Adipose tissue (tissue), 3 donors: ENCODE results near the gene PSMG3. TPM values are rescaled to one million over a fixed set of nuclear protein-coding genes. Genes with fewer than 3 reads are reported as not detected.

Experiments
- H3K27ac ChIP-seq: one replicate; pipeline ENCODE4 v1.5.1; 2013; ENCODE audit warnings: low read depth, low read length
- WGBS, 3 donors: extraction: QIAGEN DNeasy Blood & Tissue Kit; methylation state at CpG; one replicate each; pipeline ENCODE4 v1.1.7; 2013; 5-methylcytosine and 5-hydroxymethylcytosine counted together
- polyA plus RNA-seq, 3 donors: library from polyadenylated mRNA; stranded (reverse); fragments of 200-250 nt; gene quantifications; one replicate each; pipeline ENCODE4 v1.2.3, GENCODE V29; 2013
- donor health status: healthy with polysubstance abuse.
- donor health status: Bipolar disorder and iron deficiency.
- donor health status: healthy.

PSMG3 gene
- polyA plus RNA-seq, 3 donors, result 21.3 to 41.8 (median 34.7) TPM

DNA sequence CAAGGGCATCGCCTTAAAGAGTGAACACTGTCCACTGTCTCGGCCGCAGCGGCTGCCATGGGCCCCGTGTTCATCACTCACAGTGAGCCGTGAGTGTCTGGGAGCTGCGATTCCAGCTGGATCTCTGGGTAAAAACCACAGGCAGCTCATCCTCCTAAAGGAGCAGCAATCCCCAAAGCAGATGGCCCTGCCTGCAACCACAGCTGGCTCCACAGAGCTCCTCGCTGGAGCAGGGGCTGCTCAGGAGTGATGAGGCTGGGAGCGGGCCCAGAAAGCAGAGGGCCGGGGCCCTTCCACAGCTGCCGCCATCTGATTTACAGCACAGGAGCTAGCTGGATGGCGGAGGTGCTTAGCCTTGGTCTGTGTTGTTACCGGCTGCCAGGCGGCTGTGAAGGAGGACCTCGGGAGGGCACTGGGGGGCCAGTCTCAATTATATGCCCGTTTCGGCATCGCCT lies 7.2 kb downstream of the PSMG3 start:
- 70 to 79% (median 73%) methylated on average over 18 of the region's 18 CpGs for WGBS, 3 donors
- no peak overlapping the region for H3K27ac ChIP-seq

- no peak overlapping the region for H3K27ac ChIP-seq
- WGBS, 3 donors, result 62 to 75% (median 66%) methylated on average over 16 of the region's 16 CpGs
Observed at GRCh38 chr7:1562116-1562515, 7.7 kb downstream of the PSMG3 start.

DNA sequence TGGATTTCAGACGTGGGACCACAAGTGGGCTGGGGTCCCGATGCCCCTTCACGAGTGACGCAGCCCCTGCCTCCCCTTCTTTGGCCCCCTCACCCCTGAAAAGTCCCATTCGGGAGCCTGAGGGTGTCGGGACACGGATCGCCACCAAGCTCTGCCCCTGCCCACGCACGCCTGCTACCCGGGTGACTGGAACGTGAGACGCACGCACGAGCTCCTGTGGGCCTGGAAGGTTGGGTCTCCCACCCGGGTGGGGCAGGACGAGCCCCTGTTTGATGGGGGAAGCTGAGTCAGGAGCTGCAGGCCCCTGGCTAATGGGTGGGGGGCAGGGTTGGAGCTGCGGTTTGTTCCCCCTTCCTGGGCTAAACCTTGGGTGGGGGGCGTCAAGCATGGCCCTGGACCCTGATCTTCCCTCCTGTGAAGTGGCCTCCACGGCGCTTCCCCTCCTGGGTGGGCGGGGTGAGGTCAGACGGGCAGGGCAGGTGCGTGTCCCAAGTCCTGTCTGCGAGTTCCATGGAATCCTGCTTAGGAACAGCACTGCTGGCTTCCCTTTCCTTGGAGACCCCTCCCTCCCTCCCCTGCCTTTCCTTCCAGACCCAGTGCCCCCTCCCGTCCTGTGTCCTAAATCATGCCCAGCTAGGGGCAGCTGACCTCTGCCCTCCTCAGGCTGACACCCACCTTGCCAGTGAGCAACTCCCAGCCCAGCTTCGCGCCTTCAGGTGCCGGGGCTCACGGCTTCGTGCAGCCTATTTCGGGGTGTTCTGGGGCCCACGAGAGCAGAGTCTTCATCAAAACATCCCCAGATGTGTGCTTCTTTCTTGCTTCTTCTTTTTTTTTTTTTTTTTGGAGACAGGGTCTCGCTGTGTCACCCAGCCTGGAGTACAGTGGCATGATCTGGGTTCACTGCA lies 8.5 kb downstream of the PSMG3 start:
- H3K27ac ChIP-seq, result no peak overlapping the region
- 81 to 84% (median 83%) methylated on average over 31 to 34 of the region's 34 CpGs for WGBS, 3 donors

GRCh38 chr7:1560620-1561031 lies 9.2 kb downstream of the PSMG3 start:
- 68 to 86% (median 72%) methylated on average over 9 to 13 of the region's 13 CpGs for WGBS, 3 donors

GRCh38 chr7:1559626-1560590 lies 9.9 kb downstream of the PSMG3 start:
- 83 to 88% (median 88%) methylated on average over 27 to 28 of the region's 28 CpGs for WGBS, 3 donors
- H3K27ac ChIP-seq, result no peak overlapping the region

More at GRCh38 chr7:1560620-1561031, 9.2 kb downstream of the PSMG3 start:
- H3K27ac ChIP-seq, result no peak overlapping the region

GRCh38 chr7:1558841-1559625 lies 10.8 kb downstream of the PSMG3 start:
- H3K27ac ChIP-seq, result no peak overlapping the region
- WGBS, 3 donors, result 85 to 92% (median 86%) methylated on average over 30 to 32 of the region's 32 CpGs

- WGBS, 3 donors, result 47 to 72% (median 65%) methylated on average over 24 of the region's 24 CpGs
Observed at GRCh38 chr7:1558181-1558811, 11.5 kb downstream of the PSMG3 start.

GRCh38 chr7:1557771-1558170 lies 12.1 kb downstream of the PSMG3 start:
- no peak overlapping the region for H3K27ac ChIP-seq

More at GRCh38 chr7:1558181-1558811, 11.5 kb downstream of the PSMG3 start:
- no peak overlapping the region for H3K27ac ChIP-seq

DNA sequence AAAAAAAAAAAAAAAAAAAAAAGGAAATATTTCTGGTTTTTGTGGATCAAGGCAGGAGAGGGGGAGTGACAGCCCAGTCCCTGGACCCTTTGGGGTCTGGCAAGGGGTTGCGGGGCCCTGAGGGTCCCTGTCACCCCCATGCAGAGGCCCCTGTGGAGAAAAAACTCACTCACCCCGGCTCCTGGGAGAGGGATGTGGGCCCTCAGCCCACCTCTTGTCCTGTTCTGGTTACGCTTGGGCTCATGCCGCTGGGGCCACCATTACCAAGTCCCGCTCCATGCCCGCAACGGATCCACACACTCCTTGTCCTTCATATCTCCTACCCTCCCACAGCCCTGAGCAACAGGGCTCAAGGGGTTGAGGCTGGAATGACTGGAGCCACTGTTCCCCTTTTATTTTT lies 12.8 kb downstream of the PSMG3 start:
- H3K27ac ChIP-seq, result no peak overlapping the region
- 92 to 99% (median 98%) methylated on average over 7 of the region's 7 CpGs for WGBS, 3 donors

More at GRCh38 chr7:1557771-1558170, 12.1 kb downstream of the PSMG3 start:
- WGBS, 3 donors, result 88 to 91% (median 89%) methylated on average over 8 to 10 of the region's 10 CpGs

- H3K27ac ChIP-seq, result no peak within 1 kb of the TSS
- WGBS, 3 donors, result 20 to 45% (median 42%) methylated on average over 23 of the region's 23 CpGs
Observed at GRCh38 chr7:1555813-1556543, 13.9 kb downstream of the PSMG3 start, which contains the start of gene TMEM184A. Gene TMEM184A (minus strand): TSS chr7:1556205. CDS start chr7:1555484, 721 bp downstream.

GRCh38 chr7:1555046-1555812 lies 14.6 kb downstream of the PSMG3 start:
- H3K27ac ChIP-seq, result no peak overlapping the region
- WGBS, 3 donors, result 16 to 41% (median 24%) methylated on average over 32 to 35 of the region's 35 CpGs

- 62 to 77% (median 76%) methylated on average over 20 of the region's 20 CpGs for WGBS, 3 donors
- no peak overlapping the region for H3K27ac ChIP-seq
Observed at GRCh38 chr7:1554333-1555045, 15.3 kb downstream of the PSMG3 start.

- WGBS, 3 donors, result 73 to 89% (median 88%) methylated on average over 28 of the region's 28 CpGs
- no peak overlapping the region for H3K27ac ChIP-seq
Observed at GRCh38 chr7:1553512-1554210, 16.2 kb downstream of the PSMG3 start.

DNA sequence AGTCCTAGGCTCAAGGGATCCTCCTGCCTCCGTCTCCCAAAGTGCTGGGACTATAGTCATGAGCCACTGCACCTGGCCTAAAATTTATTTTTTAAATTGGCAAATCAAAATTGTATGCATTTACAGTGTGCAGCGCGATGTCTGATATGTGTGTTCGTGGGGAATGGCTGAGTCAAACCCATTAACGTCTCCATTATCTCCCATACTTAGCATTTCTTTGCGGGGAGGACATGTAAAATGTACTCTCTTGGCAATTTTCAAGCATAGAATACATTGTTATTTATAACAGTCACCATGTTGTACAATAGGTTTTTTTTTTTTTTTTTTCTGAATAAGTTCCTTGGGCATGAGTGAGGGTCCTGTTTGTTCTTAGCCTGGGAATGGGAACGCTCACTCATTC lies 17.6 kb downstream of the PSMG3 start:
- 73 to 87% (median 79%) methylated on average over 7 of the region's 7 CpGs for WGBS, 3 donors
- H3K27ac ChIP-seq, result no peak overlapping the region

DNA sequence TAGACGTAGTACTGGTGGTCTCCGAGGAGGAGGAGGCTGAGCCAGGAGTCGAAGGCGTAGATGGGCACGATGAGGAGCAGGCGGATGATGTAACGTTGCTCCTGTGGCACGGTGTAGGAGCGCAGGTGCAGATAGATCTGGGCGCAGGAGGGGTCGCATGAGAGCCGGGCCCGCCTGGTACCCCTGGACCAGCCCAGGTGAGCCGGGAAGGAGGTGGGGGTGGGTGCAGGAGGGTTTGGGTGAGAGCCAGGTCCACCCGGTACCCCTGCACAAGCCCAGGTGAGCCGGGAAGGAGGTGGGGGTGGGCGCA lies 19.0 kb downstream of the PSMG3 start:
- 88 to 95% (median 94%) methylated on average over 17 of the region's 17 CpGs for WGBS, 3 donors

More for the DNA sequence above, 19.0 kb downstream of the PSMG3 start:
- no peak overlapping the region for H3K27ac ChIP-seq
